Neural cell (in vitro differentiated cells): ENCODE results near the gene CDC34.

Experiments
- POLR2AphosphoS5 ChIP-seq: IDR thresholded peaks from 2 replicates; pipeline ENCODE4 v1.6.1; 2012
- TAF1 ChIP-seq: IDR thresholded peaks from 2 replicates; pipeline ENCODE4 v1.6.1; 2012; ENCODE audit warnings: low read depth
- TF ChIP-seq, protein P1 (sequence below): fragments of 450-650 bp; IDR thresholded peaks from 2 replicates; pipeline ENCODE4 v1.5.1; 2014; ENCODE audit warnings: antibody characterized with exemption, mild to moderate bottlenecking, moderate library complexity; ENCODE audit not compliant: poor library complexity, severe bottlenecking

DNA sequence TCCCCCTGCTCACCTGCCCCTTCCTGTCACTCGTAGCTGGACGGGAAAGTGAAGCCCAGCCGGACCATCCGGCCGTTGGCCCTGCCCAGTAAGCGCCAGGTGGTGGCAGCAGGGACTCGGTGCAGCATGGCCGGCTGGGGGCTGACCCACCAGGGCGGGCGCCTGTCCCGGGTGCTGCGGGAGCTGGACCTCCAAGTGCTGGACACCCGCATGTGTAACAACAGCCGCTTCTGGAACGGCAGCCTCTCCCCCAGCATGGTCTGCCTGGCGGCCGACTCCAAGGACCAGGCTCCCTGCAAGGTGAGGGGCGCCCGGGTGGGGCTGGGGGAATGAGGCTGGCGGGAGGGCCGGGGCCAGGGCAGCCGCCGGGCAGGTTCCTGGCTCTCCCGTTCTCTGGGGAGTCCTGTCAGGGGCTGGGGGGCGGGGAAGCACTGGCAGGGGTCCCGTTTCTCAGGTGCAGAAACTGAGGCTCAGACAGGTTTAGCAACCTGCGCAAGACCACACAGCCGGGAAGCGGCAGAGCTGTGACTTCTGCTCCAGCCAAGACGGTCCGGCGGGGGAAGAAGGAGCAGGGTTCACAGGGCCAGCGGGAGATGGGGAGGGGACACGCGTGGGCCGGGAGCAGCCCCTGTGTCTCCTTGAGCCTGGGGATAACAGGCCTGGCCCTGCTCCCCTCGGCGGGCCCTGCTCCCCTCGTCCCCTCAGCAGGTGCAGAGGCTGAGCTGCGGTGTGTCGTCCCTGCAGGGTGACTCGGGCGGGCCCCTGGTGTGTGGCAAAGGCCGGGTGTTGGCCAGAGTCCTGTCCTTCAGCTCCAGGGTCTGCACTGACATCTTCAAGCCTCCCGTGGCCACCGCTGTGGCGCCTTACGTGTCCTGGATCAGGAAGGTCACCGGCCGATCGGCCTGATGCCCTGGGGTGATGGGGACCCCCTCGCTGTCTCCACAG lies 17.6 kb downstream of the CDC34 start:
- TF ChIP-seq, protein P1, sequence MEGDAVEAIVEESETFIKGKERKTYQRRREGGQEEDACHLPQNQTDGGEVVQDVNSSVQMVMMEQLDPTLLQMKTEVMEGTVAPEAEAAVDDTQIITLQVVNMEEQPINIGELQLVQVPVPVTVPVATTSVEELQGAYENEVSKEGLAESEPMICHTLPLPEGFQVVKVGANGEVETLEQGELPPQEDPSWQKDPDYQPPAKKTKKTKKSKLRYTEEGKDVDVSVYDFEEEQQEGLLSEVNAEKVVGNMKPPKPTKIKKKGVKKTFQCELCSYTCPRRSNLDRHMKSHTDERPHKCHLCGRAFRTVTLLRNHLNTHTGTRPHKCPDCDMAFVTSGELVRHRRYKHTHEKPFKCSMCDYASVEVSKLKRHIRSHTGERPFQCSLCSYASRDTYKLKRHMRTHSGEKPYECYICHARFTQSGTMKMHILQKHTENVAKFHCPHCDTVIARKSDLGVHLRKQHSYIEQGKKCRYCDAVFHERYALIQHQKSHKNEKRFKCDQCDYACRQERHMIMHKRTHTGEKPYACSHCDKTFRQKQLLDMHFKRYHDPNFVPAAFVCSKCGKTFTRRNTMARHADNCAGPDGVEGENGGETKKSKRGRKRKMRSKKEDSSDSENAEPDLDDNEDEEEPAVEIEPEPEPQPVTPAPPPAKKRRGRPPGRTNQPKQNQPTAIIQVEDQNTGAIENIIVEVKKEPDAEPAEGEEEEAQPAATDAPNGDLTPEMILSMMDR: no peak
- TF ChIP-seq POLR2AphosphoS5 (no peak), TAF1 (no peak)
